ENCODE results near the gene GKN2. TPM values are rescaled to one million over a fixed set of nuclear protein-coding genes. Genes with fewer than 3 reads are reported as not detected.

GKN2 gene
- total RNA-seq, 1 donor from 2014 or later = not detected

- H3K27ac ChIP-seq (replicated peaks) = no peak overlapping the region
- no peak for DNase-seq
- peaks cover 28% of the 10 kb centered on the region for H3K27me3 ChIP-seq (ENCODE audit: low read depth)
- TF ChIP-seq, protein P1, sequence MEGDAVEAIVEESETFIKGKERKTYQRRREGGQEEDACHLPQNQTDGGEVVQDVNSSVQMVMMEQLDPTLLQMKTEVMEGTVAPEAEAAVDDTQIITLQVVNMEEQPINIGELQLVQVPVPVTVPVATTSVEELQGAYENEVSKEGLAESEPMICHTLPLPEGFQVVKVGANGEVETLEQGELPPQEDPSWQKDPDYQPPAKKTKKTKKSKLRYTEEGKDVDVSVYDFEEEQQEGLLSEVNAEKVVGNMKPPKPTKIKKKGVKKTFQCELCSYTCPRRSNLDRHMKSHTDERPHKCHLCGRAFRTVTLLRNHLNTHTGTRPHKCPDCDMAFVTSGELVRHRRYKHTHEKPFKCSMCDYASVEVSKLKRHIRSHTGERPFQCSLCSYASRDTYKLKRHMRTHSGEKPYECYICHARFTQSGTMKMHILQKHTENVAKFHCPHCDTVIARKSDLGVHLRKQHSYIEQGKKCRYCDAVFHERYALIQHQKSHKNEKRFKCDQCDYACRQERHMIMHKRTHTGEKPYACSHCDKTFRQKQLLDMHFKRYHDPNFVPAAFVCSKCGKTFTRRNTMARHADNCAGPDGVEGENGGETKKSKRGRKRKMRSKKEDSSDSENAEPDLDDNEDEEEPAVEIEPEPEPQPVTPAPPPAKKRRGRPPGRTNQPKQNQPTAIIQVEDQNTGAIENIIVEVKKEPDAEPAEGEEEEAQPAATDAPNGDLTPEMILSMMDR (IDR thresholded peaks at IDR 0.05; ENCODE audit: borderline replicate concordance) = no peak
- no peaks in the 10 kb centered on the region for H3K36me3 ChIP-seq
- no peaks in the 10 kb centered on the region for H3K9me3 ChIP-seq (replicated peaks)
- intact Hi-C loops (cut with micrococcal nuclease) = no loop called here
- no peaks in the 10 kb centered on the region for H3K4me1 ChIP-seq
- no peak overlapping the region for H3K4me3 ChIP-seq
Measured at GRCh38 chr2:68946117-68946516, 6.6 kb downstream of the GKN2 start.

DNA sequence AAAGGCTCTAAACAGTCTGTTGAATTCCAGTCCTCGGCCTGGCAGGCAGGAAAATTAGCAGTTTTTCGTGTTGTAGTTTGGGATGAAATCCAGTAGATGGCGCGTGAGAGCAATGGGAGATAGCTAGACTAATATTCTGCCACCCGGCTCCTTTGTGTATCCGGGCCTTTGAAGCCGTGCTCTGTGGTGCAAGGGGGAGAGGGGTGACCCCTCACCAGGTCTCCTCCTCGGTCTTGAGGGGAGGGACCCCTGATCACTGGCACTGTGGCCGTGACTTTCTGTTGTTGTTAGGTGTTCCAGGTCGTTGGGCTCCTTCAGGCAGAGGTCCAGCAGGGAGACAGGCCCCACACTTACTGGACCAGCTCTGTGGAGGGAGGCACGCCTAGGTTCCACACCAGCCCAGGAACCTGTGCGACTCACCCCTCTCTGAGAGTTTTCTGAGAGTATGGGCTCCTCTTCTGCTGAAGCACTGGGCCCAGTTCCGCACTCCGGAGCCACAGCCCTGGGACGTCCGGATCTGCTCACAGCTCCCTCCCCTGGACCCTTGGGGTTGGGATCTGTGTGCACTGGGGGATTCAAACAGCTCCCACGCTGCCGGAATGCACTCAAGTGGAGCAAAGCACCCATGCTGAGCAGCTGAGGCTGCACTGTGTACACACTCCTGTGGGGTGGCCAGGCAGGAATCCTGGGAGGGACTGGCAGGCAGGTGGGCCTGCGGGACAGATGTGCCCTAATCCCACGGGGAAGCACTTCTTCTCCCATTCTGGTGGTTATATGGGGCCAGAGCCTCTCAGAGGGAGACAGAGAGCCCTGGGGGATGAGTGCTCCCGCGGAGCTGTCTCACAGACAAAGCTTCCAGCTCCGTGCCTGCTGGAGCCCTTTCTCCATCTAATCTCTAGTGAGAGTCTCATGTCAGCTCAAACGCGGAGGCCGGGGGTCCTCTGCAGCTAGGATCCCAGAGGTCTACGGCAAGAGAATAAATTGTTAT lies 8.8 kb downstream of the GKN2 start:
- Histone ChIP-seq H3K4me1 (no peaks in the 10 kb centered on the region), H3K36me3 (no peaks in the 10 kb centered on the region), H3K9me3 (replicated peaks) (peaks cover 11% of the 10 kb centered on the region), H3K27ac (replicated peaks) (no peak overlapping the region), H3K4me3 (no peak overlapping the region), H3K27me3 (ENCODE audit: low read depth) (peaks cover 22% of the 10 kb centered on the region)
- TF ChIP-seq, protein P1 (IDR thresholded peaks at IDR 0.05; ENCODE audit: borderline replicate concordance) = peak; percentile 86
- intact Hi-C loops (cut with micrococcal nuclease) = no loop called here
- no peak for DNase-seq

GRCh38 chr2:68942827-68943226 lies 9.9 kb downstream of the GKN2 start:
- Histone ChIP-seq H3K27ac (replicated peaks) (no peak overlapping the region), H3K27me3 (ENCODE audit: low read depth) (peaks cover 22% of the 10 kb centered on the region), H3K4me1 (no peaks in the 10 kb centered on the region), H3K4me3 (no peak overlapping the region), H3K36me3 (no peaks in the 10 kb centered on the region), H3K9me3 (replicated peaks) (peaks cover 11% of the 10 kb centered on the region)
- TF ChIP-seq, protein P1 (IDR thresholded peaks at IDR 0.05; ENCODE audit: borderline replicate concordance) = no peak
- DNase-seq = no peak
- intact Hi-C loops (cut with micrococcal nuclease) = no loop called here

GRCh38 chr2:68940369-68940768 lies 12.3 kb downstream of the GKN2 start:
- no peak overlapping the region for H3K4me3 ChIP-seq
- no peak for DNase-seq
- no peaks in the 10 kb centered on the region for H3K36me3 ChIP-seq
- TF ChIP-seq, protein P1 (IDR thresholded peaks at IDR 0.05; ENCODE audit: borderline replicate concordance) = no peak
- peaks cover 11% of the 10 kb centered on the region for H3K9me3 ChIP-seq (replicated peaks)
- no peak overlapping the region for H3K27ac ChIP-seq (replicated peaks)
- intact Hi-C loops (cut with micrococcal nuclease) = no loop called here
- H3K27me3 ChIP-seq (ENCODE audit: low read depth) = peaks cover 6% of the 10 kb centered on the region
- no peaks in the 10 kb centered on the region for H3K4me1 ChIP-seq

DNA sequence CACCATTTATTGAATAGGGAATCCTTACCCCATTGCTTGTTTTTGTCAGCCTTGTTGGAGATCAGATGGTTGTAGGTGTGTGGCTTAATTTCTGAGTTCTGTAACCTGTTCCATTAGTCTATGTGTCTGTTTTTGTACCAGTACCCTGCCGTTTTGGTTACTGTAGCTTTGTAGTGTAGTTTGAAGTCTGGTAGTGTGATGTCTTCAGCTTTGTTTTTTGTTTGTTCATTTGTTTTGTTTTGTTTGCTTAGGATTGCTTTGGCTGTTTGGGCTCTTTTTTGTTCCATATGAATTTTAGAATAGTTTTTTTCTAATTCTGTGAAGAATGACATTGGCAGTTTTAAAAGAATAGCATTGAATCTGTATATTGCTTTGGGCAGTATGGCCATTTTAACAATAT lies 12.7 kb downstream of the GKN2 start:
- intact Hi-C loops (cut with micrococcal nuclease) = no loop called here
- Histone ChIP-seq H3K4me3 (no peak overlapping the region), H3K4me1 (no peaks in the 10 kb centered on the region), H3K27me3 (ENCODE audit: low read depth) (peaks cover 6% of the 10 kb centered on the region), H3K27ac (replicated peaks) (no peak overlapping the region), H3K36me3 (no peaks in the 10 kb centered on the region), H3K9me3 (replicated peaks) (peaks cover 11% of the 10 kb centered on the region)
- no peak for DNase-seq
- TF ChIP-seq, protein P1 (IDR thresholded peaks at IDR 0.05; ENCODE audit: borderline replicate concordance) = no peak

Measured in left ventricle myocardium inferior (tissue), 1 donor.